Breast epithelium (tissue), 4 donors: ENCODE measurements around the gene HSPA1B. TPM values are rescaled to one million over a fixed set of nuclear protein-coding genes. Genes with fewer than 3 reads are reported as not detected.
"Not testable (repeated sequence)": the region's sequence is repeated elsewhere in the genome, so short reads cannot be mapped to it uniquely, and the experiment has no call there.

Source experiments
- DNase-seq, 2 donors: peaks; one replicate each; pipeline ENCODE4 v3.0.0-alpha.2; 2019; ENCODE audit warnings: low spot score in 2 of 2
- H3K27ac ChIP-seq, 2 donors: fragments of 200-600 bp; sonication (generic) in 1 of 2; one replicate each; pipeline ENCODE4 v1.5.1; 2016 to 2019; ENCODE audit warnings: mild to moderate bottlenecking in 1 of 2
- H3K27me3 ChIP-seq, 2 donors: fragments of 200-600 bp; sonication (generic) in 1 of 2; one replicate each; pipeline versions ENCODE4 v1.5.1 to v1.6.0; 2017 to 2019; ENCODE audit warnings: control low read depth in 1 of 2, mild to moderate bottlenecking in 1 of 2
- H3K36me3 ChIP-seq: fragments of 200-600 bp; one replicate; pipeline ENCODE4 v1.5.1; 2019
- H3K4me1 ChIP-seq, 2 donors: fragments of 200-600 bp; sonication (generic); one replicate each; pipeline ENCODE4 v1.5.1; 2016 to 2019; ENCODE audit warnings: control low read depth in 1 of 2
- H3K4me3 ChIP-seq, 3 donors: fragments of 200-600 bp; sonication (generic); 1 replicate in 2 of 3; 2 replicates in 1 of 3; pipeline ENCODE4 v1.5.1; 2016 to 2019; ENCODE audit warnings: mild to moderate bottlenecking in 3 of 3, moderate library complexity in 2 of 3
- H3K9me3 ChIP-seq, 2 donors: fragments of 200-600 bp; sonication (generic) in 1 of 2; one replicate each; pipeline ENCODE4 v1.5.1; 2016 to 2019; ENCODE audit warnings: control low read depth in 1 of 2
- POLR2A ChIP-seq: fragments of 450-650 bp; IDR thresholded peaks from one replicate; pipeline ENCODE4 v1.6.1; 2016; ENCODE audit warnings: antibody characterized with exemption, mild to moderate bottlenecking, moderate library complexity
- POLR2AphosphoS5 ChIP-seq, 3 donors: sonication (generic); formaldehyde crosslinking; IDR thresholded peaks; one replicate each; pipeline ENCODE4 v1.6.1; 2017; ENCODE audit warnings: antibody characterized with exemption in 3 of 3
- intact Hi-C: fragments of 100-400 bp; cut with DNase I; formaldehyde crosslinking; loops from one replicate; pipeline ENCODE4 v1.15.1; 2023; ENCODE audit warnings: low total_unique reads
- total RNA-seq, 3 donors: library from RNA; depleted of rRNA; stranded (reverse); fragments of >200 nt; gene quantifications; one replicate each; pipeline ENCODE4 v1.1.0, GENCODE V29; 2016
- TF ChIP-seq, protein P1 (sequence below), 3 donors: fragments of 450-650 bp; IDR thresholded peaks; one replicate each; pipeline ENCODE4 v1.5.1; 2016 to 2017; ENCODE audit warnings: antibody characterized with exemption in 3 of 3, mild to moderate bottlenecking in 3 of 3, moderate library complexity in 3 of 3

Gene HSPA1B
- total RNA-seq, 3 donors from 2014 or later = 113 to 376 (median 232) TPM

DNA sequence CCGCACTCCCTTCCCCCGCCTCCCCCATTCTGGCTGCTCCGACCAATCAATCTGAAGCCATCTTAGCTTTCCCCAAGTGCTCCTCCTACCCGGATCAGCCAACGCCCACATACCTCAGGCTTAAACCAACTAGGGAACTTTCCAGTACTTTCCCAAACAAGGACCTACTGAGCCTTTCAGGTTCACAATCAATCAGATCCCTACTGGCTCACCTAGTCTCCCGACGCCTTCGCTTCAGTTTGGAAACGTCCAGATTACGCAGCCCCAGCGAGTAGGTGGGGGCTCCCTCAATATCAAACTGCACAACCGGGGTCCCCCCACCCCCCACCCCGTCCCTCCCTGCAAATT is 12.9 kb upstream of the HSPA1B start:
- H3K4me3 ChIP-seq = peak overlapping the region; percentile 57 to 75 (median 64)
- H3K9me3 ChIP-seq = no peaks in the 10 kb centered on the region
- peak overlapping the region; percentile 99 to 100 for H3K27ac ChIP-seq
- H3K36me3 ChIP-seq = no peaks in the 10 kb centered on the region
- TF ChIP-seq POLR2A (peak; percentile 22), POLR2AphosphoS5 (IDR thresholded peaks at IDR 0.05) (peak; percentile 59 to 89 (median 87))
- TF ChIP-seq, protein P1, sequence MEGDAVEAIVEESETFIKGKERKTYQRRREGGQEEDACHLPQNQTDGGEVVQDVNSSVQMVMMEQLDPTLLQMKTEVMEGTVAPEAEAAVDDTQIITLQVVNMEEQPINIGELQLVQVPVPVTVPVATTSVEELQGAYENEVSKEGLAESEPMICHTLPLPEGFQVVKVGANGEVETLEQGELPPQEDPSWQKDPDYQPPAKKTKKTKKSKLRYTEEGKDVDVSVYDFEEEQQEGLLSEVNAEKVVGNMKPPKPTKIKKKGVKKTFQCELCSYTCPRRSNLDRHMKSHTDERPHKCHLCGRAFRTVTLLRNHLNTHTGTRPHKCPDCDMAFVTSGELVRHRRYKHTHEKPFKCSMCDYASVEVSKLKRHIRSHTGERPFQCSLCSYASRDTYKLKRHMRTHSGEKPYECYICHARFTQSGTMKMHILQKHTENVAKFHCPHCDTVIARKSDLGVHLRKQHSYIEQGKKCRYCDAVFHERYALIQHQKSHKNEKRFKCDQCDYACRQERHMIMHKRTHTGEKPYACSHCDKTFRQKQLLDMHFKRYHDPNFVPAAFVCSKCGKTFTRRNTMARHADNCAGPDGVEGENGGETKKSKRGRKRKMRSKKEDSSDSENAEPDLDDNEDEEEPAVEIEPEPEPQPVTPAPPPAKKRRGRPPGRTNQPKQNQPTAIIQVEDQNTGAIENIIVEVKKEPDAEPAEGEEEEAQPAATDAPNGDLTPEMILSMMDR (IDR thresholded peaks at IDR 0.05) = no peak
- no peaks in the 10 kb centered on the region for H3K27me3 ChIP-seq
- peaks cover 0 to 5% of the 10 kb centered on the region in 2 donors for H3K4me1 ChIP-seq
- DNase-seq = peak; percentile 97 to 98
- intact Hi-C loops = no loop called here

DNA sequence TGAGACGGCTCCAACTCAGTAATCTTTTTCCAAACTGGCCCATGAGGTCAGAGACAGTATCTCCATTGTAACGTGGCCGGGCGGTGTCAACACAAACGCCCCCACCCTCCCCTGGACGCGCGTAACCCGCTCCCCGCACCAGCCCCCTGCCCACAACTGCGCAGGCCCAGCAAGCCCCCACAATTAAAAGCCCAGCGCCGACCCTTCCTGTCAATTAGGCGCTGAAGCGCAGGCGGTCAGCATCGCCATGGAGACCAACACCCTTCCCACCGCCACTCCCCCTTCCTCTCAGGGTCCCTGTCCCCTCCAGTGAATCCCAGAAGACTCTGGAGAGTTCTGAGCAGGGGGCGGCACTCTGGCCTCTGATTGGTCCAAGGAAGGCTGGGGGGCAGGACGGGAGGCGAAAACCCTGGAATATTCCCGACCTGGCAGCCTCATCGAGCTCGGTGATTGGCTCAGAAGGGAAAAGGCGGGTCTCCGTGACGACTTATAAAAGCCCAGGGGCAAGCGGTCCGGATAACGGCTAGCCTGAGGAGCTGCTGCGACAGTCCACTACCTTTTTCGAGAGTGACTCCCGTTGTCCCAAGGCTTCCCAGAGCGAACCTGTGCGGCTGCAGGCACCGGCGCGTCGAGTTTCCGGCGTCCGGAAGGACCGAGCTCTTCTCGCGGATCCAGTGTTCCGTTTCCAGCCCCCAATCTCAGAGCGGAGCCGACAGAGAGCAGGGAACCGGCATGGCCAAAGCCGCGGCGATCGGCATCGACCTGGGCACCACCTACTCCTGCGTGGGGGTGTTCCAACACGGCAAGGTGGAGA is 12.3 kb upstream of the HSPA1B start, which contains the start of the genes HSPA1A and HSPA1L:
TSS of gene HSPA1A (plus strand) at position 519 of the 814 bp plus-strand sequence. CDS start at position 733, 214 bp downstream.
TSS of gene HSPA1L (minus strand) at position 259 of the 814 bp plus-strand sequence. CDS start 3,311 bp downstream, outside the sequence.
- intact Hi-C loops = no loop called here
- Histone ChIP-seq H3K9me3 (no peaks in the 10 kb centered on the region), H3K27me3 (no peaks in the 10 kb centered on the region), H3K36me3 (no peaks in the 10 kb centered on the region), H3K27ac (peak within 1 kb of the TSS; percentile 99 to 100), H3K4me1 (peaks cover 0 to 5% of the 10 kb centered on the region in 2 donors), H3K4me3 (peak within 1 kb of the TSS; percentile 57 to 75 (median 64))
- TF ChIP-seq POLR2AphosphoS5 (IDR thresholded peaks at IDR 0.05) = peak; percentile 100
- peak; percentile 99 for TF ChIP-seq POLR2A
- TF ChIP-seq, protein P1 (IDR thresholded peaks at IDR 0.05) = no peak
- DNase-seq = peak; percentile 95 to 97

- H3K36me3 ChIP-seq, H3K4me1 ChIP-seq, H3K27me3 ChIP-seq, H3K9me3 ChIP-seq, DNase-seq, intact Hi-C loops: not testable (repeated sequence)
- Histone ChIP-seq H3K27ac (peak overlapping the region; percentile 75 to 88), H3K4me3 (peak overlapping the region; percentile 42 to 66 (median 61))
Measured at GRCh38 chr6:31817133-31817928, 10.2 kb upstream of the HSPA1B start.

GRCh38 chr6:31817929-31818511 is 9.5 kb upstream of the HSPA1B start:
- Histone ChIP-seq H3K27ac (peak overlapping the region; percentile 75 to 88), H3K4me3 (peak overlapping the region; percentile 42 to 66 (median 61))
- intact Hi-C loops, DNase-seq, H3K9me3 ChIP-seq, H3K4me1 ChIP-seq, H3K36me3 ChIP-seq, H3K27me3 ChIP-seq: not testable (repeated sequence)
- TF ChIP-seq POLR2AphosphoS5 (IDR thresholded peaks at IDR 0.05) = peak in 1 of 3 donors; percentile 40

- Histone ChIP-seq H3K9me3 (no peaks in the 10 kb centered on the region), H3K4me1 (peaks cover 0 to 4% of the 10 kb centered on the region in 2 donors), H3K27ac (peak overlapping the region; percentile 44 to 75), H3K4me3 (peak overlapping the region in 2 of 3 donors; percentile 61 to 66), H3K36me3 (no peaks in the 10 kb centered on the region), H3K27me3 (no peaks in the 10 kb centered on the region)
- TF ChIP-seq POLR2A (no peak), POLR2AphosphoS5 (IDR thresholded peaks at IDR 0.05) (no peak)
- TF ChIP-seq, protein P1 (IDR thresholded peaks at IDR 0.05) = no peak
- DNase-seq = no peak
- intact Hi-C loops = no loop called here
Measured at GRCh38 chr6:31819871-31820299, 7.7 kb upstream of the HSPA1B start.

DNA sequence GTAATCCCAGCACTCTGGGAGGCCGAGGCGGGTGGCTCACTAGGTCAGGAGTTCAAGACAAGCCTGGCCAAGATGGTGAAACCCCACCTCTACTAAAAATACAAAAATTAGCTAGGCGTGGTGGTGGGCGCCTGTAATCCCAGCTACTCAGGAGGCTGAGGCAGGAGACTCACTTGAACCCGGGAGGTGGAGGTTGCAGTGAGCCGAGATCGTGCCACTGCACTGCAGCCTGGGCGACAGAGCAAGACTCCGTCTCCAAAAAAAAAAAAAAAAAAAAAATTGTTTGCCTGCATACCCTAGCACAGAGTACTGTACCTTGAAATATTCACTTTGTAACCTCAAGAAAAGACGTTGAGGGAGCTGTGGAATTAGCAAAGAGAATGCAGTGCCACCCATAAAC is 7.1 kb upstream of the HSPA1B start:
- H3K36me3 ChIP-seq, H3K27me3 ChIP-seq, DNase-seq, intact Hi-C loops, H3K9me3 ChIP-seq, H3K4me1 ChIP-seq: not testable (repeated sequence)
- Histone ChIP-seq H3K4me3 (peak overlapping the region in 1 of 3 donors; percentile 61), H3K27ac (peak overlapping the region; percentile 44 to 99)
